VCaP (cell line): ENCODE measurements around the gene USP2.
A peak's percentile ranks its signal among the peaks of the same experiment; 100 is the strongest.

ENCODE experiments used
- H3K27ac ChIP-seq: fragments of 450-650 bp; 2 replicates; pipeline ENCODE4 v1.5.1; 2017
- TF ChIP-seq, protein P1 (sequence below): fragments of 450-650 bp; conservative IDR thresholded peaks from 2 replicates; pipeline ENCODE4 v1.5.1; 2017; ENCODE audit warnings: mild to moderate bottlenecking, moderate library complexity

USP2 gene

DNA sequence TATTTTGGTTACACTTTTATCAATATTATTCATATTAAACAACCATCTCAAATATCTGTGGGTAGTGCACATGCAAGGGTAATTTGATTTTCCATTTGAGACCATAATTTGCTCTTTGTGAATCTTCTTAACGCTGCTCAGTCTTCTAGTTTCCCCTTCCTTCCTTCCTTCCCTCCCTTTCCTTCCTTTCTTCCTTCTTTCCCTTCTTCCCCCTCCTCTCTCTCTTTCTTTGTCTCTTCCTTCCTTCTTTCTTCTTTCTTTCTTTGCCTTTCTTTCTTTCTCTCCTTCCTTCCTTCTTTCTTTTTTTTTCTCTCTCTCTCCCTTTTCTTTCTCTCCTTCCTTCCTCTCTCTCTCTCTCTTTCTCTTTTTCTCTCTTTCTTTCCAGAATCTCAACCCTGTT lies 51.3 kb downstream of the USP2 start:
- TF ChIP-seq, protein P1, sequence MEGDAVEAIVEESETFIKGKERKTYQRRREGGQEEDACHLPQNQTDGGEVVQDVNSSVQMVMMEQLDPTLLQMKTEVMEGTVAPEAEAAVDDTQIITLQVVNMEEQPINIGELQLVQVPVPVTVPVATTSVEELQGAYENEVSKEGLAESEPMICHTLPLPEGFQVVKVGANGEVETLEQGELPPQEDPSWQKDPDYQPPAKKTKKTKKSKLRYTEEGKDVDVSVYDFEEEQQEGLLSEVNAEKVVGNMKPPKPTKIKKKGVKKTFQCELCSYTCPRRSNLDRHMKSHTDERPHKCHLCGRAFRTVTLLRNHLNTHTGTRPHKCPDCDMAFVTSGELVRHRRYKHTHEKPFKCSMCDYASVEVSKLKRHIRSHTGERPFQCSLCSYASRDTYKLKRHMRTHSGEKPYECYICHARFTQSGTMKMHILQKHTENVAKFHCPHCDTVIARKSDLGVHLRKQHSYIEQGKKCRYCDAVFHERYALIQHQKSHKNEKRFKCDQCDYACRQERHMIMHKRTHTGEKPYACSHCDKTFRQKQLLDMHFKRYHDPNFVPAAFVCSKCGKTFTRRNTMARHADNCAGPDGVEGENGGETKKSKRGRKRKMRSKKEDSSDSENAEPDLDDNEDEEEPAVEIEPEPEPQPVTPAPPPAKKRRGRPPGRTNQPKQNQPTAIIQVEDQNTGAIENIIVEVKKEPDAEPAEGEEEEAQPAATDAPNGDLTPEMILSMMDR: no peak

DNA sequence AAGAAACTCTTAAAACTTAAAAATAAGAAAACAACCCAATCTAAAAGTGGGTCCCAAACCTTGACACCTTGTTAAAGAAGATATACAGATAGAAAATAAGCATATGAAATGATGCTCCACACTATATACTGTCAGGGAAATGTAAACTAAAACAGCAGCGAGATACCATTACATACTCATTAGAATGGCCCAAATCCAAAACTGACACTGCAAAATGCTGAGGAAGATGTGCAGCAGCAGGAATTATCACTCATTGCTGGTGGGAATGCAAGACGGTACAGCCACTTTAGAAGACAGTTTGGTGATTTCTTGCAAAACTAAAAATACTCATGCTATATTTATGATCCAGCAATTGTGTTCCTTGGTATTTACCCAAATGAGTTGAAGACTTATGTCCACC lies 52.2 kb downstream of the USP2 start:
- H3K27ac ChIP-seq: no peak overlapping the region
- TF ChIP-seq, protein P1: no peak

More for the DNA sequence above, 51.3 kb downstream of the USP2 start:
- H3K27ac ChIP-seq: no peak overlapping the region

- TF ChIP-seq, protein P1: no peak
- H3K27ac ChIP-seq: no peak overlapping the region
Observed at GRCh38 chr11:119324189-119324588, 57.3 kb downstream of the USP2 start.

DNA sequence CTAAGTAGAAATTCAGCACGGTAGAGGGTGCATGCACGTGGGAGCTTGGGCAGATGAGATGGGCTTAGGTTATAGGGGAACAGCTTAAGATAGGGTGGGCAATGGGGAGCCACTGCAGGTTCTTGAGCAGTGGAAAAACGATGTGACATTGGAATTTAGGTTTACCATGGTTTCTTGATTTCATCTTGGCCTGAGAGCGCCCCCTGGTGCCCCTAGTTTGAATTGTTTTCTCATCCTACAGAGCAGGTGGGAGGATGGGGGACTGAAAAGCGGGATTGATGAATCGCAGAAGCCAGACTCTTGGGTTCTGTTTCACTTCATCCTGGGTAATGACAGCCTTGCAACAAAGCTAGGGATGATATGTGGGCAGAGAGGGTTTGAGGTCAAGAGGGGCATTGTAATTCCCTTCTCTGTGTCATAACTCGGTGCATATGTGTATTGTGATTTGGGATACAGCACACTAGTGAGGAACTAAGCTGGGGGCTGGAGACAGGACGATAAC lies 57.9 kb downstream of the USP2 start:
- TF ChIP-seq, protein P1: peak; percentile 91
- no peak overlapping the region for H3K27ac ChIP-seq

DNA sequence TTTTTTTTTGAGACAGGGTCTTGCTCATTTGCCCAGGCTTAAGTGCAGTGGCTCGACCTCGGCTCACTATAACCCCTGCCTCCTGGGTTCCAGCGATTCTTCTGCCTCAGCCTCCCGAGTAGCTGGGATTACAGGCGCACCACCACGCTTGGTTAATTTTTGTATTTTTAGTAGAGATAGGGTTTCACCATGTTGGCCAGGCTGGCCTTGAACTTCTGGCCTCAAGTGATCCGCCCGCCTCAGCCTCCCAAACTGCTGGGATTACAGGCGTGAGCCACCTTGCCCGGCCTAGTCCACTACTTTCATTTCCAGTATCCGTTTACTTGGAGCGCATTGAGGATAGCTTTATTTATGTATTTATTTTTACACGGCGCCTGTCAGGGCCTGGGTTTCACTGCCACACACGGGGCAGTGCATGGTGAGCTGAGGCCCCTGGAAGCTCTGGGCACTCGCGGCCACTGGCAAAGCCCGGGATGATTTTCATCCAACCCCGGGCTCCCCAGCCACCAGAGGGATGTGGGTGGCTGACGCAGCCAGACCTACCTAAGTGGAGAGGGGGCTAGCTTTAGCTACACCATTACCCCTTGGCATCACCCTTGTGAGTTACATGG lies 58.5 kb downstream of the USP2 start:
- no peak overlapping the region for H3K27ac ChIP-seq
- TF ChIP-seq, protein P1: no peak

- TF ChIP-seq, protein P1: no peak
- no peak overlapping the region for H3K27ac ChIP-seq
Observed at GRCh38 chr11:119322360-119322739, 59.1 kb downstream of the USP2 start.

DNA sequence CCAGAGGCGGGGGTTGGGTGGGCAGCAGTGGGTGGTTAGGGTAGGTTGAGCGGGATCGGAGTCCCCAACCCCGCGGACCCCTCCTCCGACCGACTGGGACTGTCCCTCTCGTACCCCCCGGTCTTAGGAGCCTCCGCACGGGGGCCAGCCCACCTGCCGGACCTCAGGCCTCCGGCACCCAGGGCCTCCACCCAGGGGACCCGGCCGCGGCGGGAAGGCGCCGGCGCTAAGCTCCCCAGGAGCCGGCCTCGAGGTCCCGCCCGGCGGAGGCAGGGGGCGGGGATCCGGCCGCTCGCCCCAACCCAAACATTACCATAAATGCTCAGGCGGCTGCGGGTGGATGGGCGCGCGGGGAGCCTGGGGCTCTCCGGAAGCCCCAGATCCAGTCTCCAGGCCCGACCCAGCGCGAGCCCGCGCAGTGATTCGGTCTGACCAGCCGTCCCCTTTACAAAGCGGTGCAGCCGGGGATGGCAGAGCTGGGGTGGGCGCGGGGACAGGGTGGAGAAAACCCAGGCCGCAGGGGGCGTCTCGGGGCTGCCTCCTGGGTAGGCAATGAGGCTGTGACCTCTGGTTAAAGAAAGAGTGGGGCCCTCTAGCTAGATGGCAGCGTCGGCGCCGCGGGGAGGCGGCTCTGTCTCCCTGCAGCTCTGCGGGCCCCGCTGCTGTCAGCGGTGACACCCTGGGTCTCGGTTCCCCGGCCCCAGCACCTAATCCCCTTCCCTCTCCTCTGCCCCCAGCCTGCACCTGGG lies 60.5 kb downstream of the USP2 start:
- peak overlapping the region; percentile 72; the same call in 1 of the 2 replicates for H3K27ac ChIP-seq
- TF ChIP-seq, protein P1: no peak
